NT2/D1 (cell line): ENCODE results near the gene ABT1.

ENCODE experiments used
- YY1 ChIP-seq: IDR thresholded peaks from 2 replicates; pipeline ENCODE4 v1.6.1; 2011; ENCODE audit not compliant: insufficient read length, insufficient read depth
- ZNF274 ChIP-seq: IDR thresholded peaks from 2 replicates; pipeline ENCODE4 v1.6.1; 2011; ENCODE audit warnings: mild to moderate bottlenecking, low read depth, low read length

- TF ChIP-seq ZNF274 = no peak
- TF ChIP-seq YY1 = no peak
Measured at GRCh38 chr6:26627843-26628242, 31.1 kb downstream of the ABT1 start.
